GM12875 (cell line): ENCODE results near the gene STARD13.

Source experiments
- H3K4me3 ChIP-seq: one replicate; pipeline ENCODE4 v1.5.1; 2011; ENCODE audit warnings: low read depth, low read length, control low read depth
- TF ChIP-seq, protein P1 (sequence below): IDR thresholded peaks from 2 replicates; pipeline ENCODE4 v1.5.1; 2011; ENCODE audit warnings: low read depth, mild to moderate bottlenecking, control low read depth, inconsistent platforms, low read length, moderate library complexity, borderline replicate concordance; ENCODE audit not compliant: insufficient read depth

Gene STARD13

GRCh38 chr13:33277946-33278345 is 7.6 kb downstream of the STARD13 start:
- TF ChIP-seq, protein P1, sequence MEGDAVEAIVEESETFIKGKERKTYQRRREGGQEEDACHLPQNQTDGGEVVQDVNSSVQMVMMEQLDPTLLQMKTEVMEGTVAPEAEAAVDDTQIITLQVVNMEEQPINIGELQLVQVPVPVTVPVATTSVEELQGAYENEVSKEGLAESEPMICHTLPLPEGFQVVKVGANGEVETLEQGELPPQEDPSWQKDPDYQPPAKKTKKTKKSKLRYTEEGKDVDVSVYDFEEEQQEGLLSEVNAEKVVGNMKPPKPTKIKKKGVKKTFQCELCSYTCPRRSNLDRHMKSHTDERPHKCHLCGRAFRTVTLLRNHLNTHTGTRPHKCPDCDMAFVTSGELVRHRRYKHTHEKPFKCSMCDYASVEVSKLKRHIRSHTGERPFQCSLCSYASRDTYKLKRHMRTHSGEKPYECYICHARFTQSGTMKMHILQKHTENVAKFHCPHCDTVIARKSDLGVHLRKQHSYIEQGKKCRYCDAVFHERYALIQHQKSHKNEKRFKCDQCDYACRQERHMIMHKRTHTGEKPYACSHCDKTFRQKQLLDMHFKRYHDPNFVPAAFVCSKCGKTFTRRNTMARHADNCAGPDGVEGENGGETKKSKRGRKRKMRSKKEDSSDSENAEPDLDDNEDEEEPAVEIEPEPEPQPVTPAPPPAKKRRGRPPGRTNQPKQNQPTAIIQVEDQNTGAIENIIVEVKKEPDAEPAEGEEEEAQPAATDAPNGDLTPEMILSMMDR = no peak
- no peak overlapping the region for H3K4me3 ChIP-seq

DNA sequence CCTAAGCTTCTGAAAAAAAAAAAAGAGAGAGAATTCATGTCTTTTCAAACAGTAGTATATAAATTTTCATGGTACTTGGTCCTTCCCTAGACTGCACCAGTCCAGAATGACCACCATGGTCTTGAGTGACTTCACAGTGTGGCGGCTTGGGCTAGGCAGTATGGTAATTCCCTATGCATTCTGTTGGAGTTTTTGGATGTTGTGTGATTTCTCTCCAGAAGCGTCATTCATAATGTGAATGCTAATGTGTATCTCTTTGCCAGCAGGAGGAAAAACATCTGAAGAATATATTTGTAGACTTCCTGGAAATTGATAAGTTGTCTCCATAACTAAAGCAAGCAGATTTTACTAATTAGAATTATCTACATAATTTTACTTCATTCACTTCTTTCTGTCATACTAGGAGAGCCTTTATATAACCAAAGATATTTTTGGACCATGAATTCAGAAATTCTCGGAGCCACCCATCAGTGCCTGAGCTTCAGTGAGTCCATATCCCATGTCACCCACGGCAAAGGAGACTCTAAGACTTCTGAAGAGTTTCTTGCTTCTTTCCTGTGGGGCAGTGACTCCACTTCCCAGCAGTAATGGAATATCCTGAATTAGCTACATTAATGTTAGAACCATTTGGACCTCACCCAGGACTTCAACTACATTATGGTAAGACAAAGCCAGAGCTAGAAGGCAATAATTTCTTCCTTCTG is 8.4 kb downstream of the STARD13 start:
- no peak overlapping the region for H3K4me3 ChIP-seq
- TF ChIP-seq, protein P1 = no peak

DNA sequence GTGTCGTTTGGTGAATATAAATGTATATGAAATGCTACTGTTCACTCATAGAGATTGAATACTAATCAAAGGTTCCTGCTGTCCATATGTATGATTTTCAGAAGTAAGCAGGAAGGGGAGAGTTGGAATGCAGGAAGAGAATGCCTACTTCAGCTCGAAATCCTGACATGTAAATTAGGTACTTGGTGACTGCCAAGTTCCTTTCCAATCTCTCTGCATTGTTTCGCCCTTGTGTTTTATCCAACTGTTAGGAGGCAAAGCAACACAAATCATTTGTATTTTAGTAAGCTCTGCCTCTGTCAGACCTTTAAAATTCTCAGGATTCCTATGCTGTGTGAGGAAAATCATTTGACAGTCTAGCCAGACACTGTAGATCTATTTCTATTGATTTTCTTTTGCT is 9.0 kb downstream of the STARD13 start:
- no peak overlapping the region for H3K4me3 ChIP-seq
- TF ChIP-seq, protein P1 = no peak

DNA sequence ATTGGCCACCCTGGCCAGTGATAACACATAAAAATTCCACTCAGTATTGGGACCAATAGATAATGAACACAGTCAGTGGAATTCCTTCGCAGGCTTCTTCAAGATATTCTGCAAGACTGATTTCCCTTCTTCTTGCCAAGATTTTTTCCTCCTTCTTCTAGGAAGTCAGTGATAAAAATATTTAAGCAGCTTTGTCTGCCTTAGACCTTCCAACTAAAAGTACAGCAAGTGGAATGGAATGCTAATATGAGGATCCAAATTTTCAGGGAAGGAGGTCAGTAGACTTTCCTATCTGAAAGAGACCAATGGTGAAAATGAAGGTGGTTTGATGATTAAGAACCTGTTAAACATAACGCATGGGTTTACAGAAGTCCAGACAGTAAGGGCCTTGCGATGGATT is 9.6 kb downstream of the STARD13 start:
- TF ChIP-seq, protein P1 = no peak
- no peak overlapping the region for H3K4me3 ChIP-seq

GRCh38 chr13:33274264-33274663 is 11.3 kb downstream of the STARD13 start:
- TF ChIP-seq, protein P1 = no peak

GRCh38 chr13:33272531-33273124 is 12.9 kb downstream of the STARD13 start:
- H3K4me3 ChIP-seq = no peak overlapping the region
- TF ChIP-seq, protein P1 = no peak

More at GRCh38 chr13:33274264-33274663, 11.3 kb downstream of the STARD13 start:
- no peak overlapping the region for H3K4me3 ChIP-seq

DNA sequence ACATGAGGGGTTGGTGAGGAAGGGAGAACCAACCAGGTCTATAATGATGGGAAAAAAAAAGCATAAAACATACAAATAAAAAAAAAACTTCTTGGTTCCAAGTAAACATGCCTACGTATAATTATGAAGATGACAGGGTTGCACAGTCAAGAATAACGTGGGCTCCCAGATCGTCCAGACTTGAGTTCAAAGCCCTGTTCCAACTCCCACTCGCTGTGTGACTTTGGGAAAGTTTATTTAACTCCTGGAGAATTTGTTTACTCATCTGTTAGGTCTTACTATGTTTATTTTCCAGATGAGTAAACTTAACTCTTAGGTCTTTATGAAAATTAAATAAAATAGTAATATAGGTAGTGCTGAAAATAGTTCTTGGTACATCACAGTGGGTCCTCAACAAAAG is 13.8 kb downstream of the STARD13 start:
- H3K4me3 ChIP-seq = no peak overlapping the region
- TF ChIP-seq, protein P1 = no peak
